GM12878 (cell line): ENCODE measurements around the gene PABPC4L.

ENCODE experiments used
- CTCF ChIP-seq, 3 experiments: IDR thresholded peaks in 2 of 3; conservative IDR thresholded peaks in 1 of 3; 2 replicates each; pipeline ENCODE4 v1.5.1; 2011; ENCODE audit warnings: low read depth in 3 of 3, low read length in 3 of 3, mild to moderate bottlenecking in 3 of 3, control low read depth in 2 of 3, moderate library complexity in 2 of 3, inconsistent platforms in 1 of 3, mixed read lengths in 1 of 3; ENCODE audit not compliant: control insufficient read depth in 2 of 3, insufficient read depth in 1 of 3; ENCODE audit errors: extremely low read depth in 1 of 3
- EP300 ChIP-seq, 2 experiments: fragments of 150-350 bp in 1 of 2; IDR thresholded peaks; 2 replicates each; pipeline ENCODE4 v1.6.1; 2011 to 2012; ENCODE audit warnings: low read depth in 2 of 2, low read length in 2 of 2, borderline replicate concordance in 1 of 2, improper control_type of control experiment in 1 of 2, inconsistent platforms in 1 of 2; ENCODE audit not compliant: control insufficient read depth in 1 of 2
- FOXK2 ChIP-seq: fragments of 450-650 bp; IDR thresholded peaks from 2 replicates; pipeline ENCODE4 v1.6.1; 2017; ENCODE audit warnings: mild to moderate bottlenecking, moderate library complexity
- GABPA ChIP-seq: IDR thresholded peaks from 2 replicates; pipeline ENCODE4 v1.6.1; 2014; ENCODE audit warnings: antibody characterized with exemption, low read depth, mild to moderate bottlenecking, inconsistent platforms
- MYB ChIP-seq: fragments of 150-350 bp; IDR thresholded peaks from 2 replicates; pipeline ENCODE4 v1.6.1; 2014; ENCODE audit warnings: mild to moderate bottlenecking, low read depth, low read length, borderline replicate concordance
- SMAD1 ChIP-seq: fragments of 450-650 bp; IDR thresholded peaks from 2 replicates; pipeline ENCODE4 v1.6.1; 2018; ENCODE audit warnings: mild to moderate bottlenecking, low read depth; ENCODE audit not compliant: partially characterized antibody
- SP1 ChIP-seq: IDR thresholded peaks from one replicate; pipeline ENCODE4 v1.6.1; 2011; ENCODE audit warnings: low read depth, low read length

- TF ChIP-seq CTCF (IDR thresholded peaks at IDR 0.05 in 2 of 3, conservative IDR thresholded peaks at IDR 0.05 in 1 of 3; ENCODE audit: control insufficient read depth in 2 of 3, extremely low read depth in 1 of 3, insufficient read depth in 1 of 3, low read depth in 3 of 3, low read length in 3 of 3): no peak
- TF ChIP-seq FOXK2: no peak
- TF ChIP-seq GABPA: no peak
- no peak for TF ChIP-seq SP1
- no peak for TF ChIP-seq SMAD1
- no peak for TF ChIP-seq MYB
- TF ChIP-seq EP300 (IDR thresholded peaks at IDR 0.05; ENCODE audit: borderline replicate concordance in 1 of 2, control insufficient read depth in 1 of 2, low read depth in 2 of 2, low read length in 2 of 2): no peak
Observed at GRCh38 chr4:134160211-134160610, 41.4 kb downstream of the PABPC4L start.
